Raji (cell line): Measurements from ENCODE around the gene FERMT2.

ENCODE experiments used
- POLR2A ChIP-seq: IDR thresholded peaks from 2 replicates; pipeline ENCODE4 v1.6.1; 2011; ENCODE audit warnings: low read depth, low read length, control low read depth; ENCODE audit not compliant: insufficient read depth

The FERMT2 gene

GRCh38 chr14:52950410-52950897 is 396 bp downstream of the FERMT2 start:
- no peak for TF ChIP-seq POLR2A

- TF ChIP-seq POLR2A, result no peak
Observed at GRCh38 chr14:52949711-52950409, 990 bp downstream of the FERMT2 start.

GRCh38 chr14:52949249-52949648 is 1.6 kb downstream of the FERMT2 start:
- no peak for TF ChIP-seq POLR2A

- no peak for TF ChIP-seq POLR2A
Observed at GRCh38 chr14:52948836-52949235, 2.0 kb downstream of the FERMT2 start.

- TF ChIP-seq POLR2A, result no peak
Observed at GRCh38 chr14:52948039-52948438, 2.8 kb downstream of the FERMT2 start.

- TF ChIP-seq POLR2A, result no peak
Observed at GRCh38 chr14:52944254-52944653, 6.6 kb downstream of the FERMT2 start.

- no peak for TF ChIP-seq POLR2A
Observed at GRCh38 chr14:52939427-52939826, 11.4 kb downstream of the FERMT2 start.

- TF ChIP-seq POLR2A, result no peak
Observed at GRCh38 chr14:52937869-52938268, 13.0 kb downstream of the FERMT2 start.

GRCh38 chr14:52937306-52937705 is 13.5 kb downstream of the FERMT2 start:
- no peak for TF ChIP-seq POLR2A

- no peak for TF ChIP-seq POLR2A
Observed at GRCh38 chr14:52936437-52936836, 14.4 kb downstream of the FERMT2 start.

- no peak for TF ChIP-seq POLR2A
Observed at GRCh38 chr14:52935833-52936232, 15.0 kb downstream of the FERMT2 start.

- no peak for TF ChIP-seq POLR2A
Observed at GRCh38 chr14:52934762-52935161, 16.1 kb downstream of the FERMT2 start.

- no peak for TF ChIP-seq POLR2A
Observed at GRCh38 chr14:52929192-52929807, 21.6 kb downstream of the FERMT2 start.

GRCh38 chr14:52926953-52927352 is 23.9 kb downstream of the FERMT2 start:
- no peak for TF ChIP-seq POLR2A

GRCh38 chr14:52923902-52924575 is 26.8 kb downstream of the FERMT2 start:
- TF ChIP-seq POLR2A, result no peak

- TF ChIP-seq POLR2A, result no peak
Observed at GRCh38 chr14:52922656-52923055, 28.2 kb downstream of the FERMT2 start.

GRCh38 chr14:52922059-52922458 is 28.8 kb downstream of the FERMT2 start:
- no peak for TF ChIP-seq POLR2A

- TF ChIP-seq POLR2A, result no peak
Observed at GRCh38 chr14:52919971-52920370, 30.9 kb downstream of the FERMT2 start.
